HG03103 (cell line): ENCODE data around the gene FRY.

ENCODE experiments used
- ATAC-seq: cut with Tn5 transposase; IDR thresholded peaks from one replicate; pipeline ENCODE4 v1.9.1; 2021; ENCODE audit warnings: low read depth; ENCODE audit not compliant: unreplicated experiment

The FRY gene

DNA sequence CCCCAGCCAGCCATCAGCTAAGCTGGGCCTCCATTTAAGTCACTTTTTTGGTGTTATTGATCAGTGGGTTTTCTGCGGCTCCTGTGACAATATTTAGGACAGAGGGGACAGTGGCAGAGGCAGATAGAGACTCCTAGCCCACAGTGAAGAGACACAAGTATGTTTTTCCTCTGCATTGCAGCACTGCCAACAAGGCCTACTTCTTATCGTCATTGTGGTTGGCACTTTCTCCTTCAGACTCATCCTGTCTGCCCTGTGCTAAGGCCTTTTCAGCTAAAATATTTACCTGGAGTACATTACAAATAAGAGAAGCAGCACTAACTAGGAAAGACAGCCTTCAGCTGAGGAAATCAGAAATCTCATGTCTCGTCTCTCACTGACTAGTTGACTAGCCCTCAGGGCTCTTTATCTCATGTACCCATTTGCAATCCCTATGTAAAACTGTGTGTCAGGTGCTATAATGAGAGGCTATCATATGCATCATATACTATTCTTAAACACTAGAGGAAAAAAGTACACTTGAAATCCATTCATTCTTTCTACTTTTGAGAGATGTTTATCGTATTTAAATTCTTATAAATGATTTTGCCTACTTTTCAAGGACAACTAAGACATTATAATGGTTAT lies 221.4 kb downstream of the FRY start:
- no peak for ATAC-seq

GRCh38 chr13:32253911-32254399 lies 222.4 kb downstream of the FRY start:
- ATAC-seq, result no peak

DNA sequence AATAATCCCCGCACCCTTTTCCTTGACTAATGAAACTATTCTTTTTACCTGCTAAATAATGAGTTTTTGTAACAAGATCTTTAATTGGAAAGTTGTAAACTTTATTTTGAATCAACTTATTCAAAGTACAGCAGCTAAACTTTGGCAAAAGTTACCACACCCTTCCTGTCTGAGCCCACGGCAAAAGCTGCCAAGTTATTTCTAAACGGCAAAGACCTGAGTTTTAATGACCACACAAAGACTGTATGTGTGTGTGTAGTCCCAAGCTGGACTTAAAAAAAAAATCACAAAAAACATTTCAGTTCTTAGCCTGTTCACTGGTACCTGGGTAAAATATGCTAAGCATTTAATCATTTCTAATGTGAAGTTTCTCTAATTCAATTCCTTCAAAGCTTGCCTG lies 222.8 kb downstream of the FRY start:
- no peak for ATAC-seq

DNA sequence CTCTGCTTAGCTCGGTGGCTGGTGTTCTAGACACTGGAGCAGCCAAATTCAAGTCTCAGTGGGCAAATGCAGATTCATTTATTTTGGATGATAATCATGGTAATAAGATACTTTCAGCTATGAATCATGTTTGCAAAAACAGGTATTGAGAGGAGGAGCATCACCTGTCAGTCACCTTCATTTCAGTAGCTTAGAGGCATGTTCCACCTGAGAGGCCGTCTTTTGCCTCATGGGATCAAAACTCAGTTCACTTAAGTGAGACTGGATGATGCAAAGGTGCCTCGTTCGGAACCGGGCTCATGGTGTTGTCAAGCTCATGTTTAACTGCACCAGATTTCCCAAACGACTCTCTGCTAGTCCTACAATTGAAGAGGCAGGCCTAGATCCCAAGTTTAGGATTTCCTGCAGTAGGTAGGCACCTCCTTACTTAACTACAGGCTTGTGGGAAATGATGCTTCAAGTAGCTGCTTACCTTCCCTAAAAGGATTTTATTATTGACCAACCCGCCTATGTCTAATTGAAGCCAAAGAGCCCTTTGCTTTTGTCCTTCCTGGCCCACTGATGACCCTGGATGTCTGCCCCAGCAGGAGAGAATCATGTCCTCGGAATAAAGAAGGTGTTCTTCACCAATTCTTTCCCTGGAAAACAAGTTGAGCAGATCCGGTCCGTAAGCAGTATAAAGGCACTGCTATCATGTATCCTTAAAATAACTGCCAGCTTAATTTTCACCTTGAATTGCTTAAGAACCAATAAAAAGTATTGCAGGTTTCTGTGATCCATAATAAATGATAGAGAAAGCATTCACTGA lies 223.5 kb downstream of the FRY start:
- ATAC-seq, result no peak

DNA sequence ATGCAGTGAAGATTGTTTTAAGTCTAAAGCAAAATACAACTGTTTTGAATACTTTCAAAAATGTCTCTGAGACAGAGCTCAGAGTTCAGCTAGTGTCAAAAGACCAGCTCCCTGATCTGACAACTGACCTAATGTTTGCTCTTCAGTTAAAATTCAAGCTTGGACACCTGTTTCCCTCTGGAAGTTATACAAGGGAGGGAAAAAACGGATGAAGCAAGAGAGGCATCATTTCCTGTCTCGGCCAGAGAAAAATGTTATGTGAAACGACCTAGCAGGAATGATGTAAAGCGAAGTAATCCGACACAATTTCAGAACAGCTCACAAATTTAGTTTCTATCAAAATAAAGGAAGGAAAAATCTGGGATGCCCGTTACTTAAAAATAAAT lies 224.1 kb downstream of the FRY start:
- no peak for ATAC-seq

GRCh38 chr13:32256243-32256642 lies 224.7 kb downstream of the FRY start:
- no peak for ATAC-seq

GRCh38 chr13:32257649-32258048 lies 226.1 kb downstream of the FRY start:
- ATAC-seq, result no peak

GRCh38 chr13:32259116-32259515 lies 227.5 kb downstream of the FRY start:
- no peak for ATAC-seq

- ATAC-seq, result no peak
Measured at GRCh38 chr13:32261567-32261966, 230.0 kb downstream of the FRY start.

DNA sequence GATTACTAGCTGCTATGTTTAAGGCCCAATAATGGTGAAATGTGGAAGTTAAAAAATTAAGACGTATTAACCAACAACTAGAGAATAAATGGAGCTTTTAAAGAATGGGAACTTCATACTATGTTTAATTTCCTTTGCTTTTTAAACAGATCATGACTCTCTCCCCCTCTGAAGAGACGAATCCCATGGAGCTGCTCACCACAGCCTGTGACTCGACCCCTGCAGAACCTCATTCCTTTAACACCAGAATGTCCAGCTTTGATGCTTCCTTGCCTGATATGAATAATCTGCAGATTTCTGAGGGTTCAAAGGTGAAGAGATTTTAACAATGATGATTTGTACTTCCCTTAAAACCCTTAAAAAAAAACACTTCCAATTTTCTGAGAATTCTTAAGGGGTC lies 230.6 kb downstream of the FRY start:
- ATAC-seq, result no peak

GRCh38 chr13:32262619-32263018 lies 231.0 kb downstream of the FRY start:
- ATAC-seq, result no peak

- no peak for ATAC-seq
Measured at GRCh38 chr13:32264407-32264806, 232.8 kb downstream of the FRY start.

GRCh38 chr13:32265726-32266125 lies 234.2 kb downstream of the FRY start:
- ATAC-seq, result no peak

DNA sequence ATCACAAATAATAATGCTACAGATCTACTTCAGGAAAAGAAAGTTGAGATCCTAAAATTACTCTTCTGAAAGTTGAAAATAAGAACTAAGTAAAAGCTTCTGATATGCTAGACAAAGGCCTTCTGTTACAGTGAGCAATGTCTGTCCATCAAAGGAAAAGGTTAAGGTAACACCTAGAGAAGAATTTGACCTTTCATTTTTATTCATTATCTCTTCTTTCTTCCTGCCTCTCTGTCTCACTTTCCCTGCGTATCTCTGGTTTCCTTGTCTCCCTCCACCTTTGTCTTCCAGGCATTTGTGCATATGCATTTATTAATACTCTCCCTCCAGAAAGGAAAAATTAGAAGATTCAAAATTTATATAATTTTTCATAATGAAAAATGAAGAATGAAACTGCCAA lies 234.6 kb downstream of the FRY start:
- no peak for ATAC-seq

DNA sequence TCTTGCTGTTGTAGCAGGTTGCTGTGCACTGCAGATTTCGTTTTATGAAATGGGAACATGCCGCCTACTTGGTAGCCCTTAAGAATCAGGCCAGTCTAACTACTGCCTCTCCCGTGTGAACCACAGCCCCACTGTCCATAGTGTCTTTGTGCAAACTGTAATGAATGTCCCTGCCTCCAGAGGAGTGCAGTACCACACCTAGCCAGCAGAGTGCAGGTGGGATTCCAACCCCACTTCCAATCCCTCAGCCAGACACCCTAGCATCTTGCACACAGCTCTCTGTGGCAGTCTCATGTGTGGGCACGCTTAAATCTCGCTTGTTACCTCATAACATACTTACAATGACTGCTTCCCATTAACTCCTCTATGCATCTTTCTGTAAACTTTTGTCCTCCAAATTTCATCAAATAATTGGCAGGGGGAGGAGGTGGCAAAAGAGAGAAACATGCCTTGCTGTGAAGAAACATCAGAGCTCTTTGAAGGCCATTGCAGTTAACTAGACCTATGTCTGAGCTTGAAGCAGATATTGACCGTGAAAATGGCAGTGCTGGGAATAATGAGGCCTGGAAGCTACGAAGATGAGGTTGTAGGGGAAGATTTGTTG lies 236.4 kb downstream of the FRY start:
- ATAC-seq, result peak; percentile 97

DNA sequence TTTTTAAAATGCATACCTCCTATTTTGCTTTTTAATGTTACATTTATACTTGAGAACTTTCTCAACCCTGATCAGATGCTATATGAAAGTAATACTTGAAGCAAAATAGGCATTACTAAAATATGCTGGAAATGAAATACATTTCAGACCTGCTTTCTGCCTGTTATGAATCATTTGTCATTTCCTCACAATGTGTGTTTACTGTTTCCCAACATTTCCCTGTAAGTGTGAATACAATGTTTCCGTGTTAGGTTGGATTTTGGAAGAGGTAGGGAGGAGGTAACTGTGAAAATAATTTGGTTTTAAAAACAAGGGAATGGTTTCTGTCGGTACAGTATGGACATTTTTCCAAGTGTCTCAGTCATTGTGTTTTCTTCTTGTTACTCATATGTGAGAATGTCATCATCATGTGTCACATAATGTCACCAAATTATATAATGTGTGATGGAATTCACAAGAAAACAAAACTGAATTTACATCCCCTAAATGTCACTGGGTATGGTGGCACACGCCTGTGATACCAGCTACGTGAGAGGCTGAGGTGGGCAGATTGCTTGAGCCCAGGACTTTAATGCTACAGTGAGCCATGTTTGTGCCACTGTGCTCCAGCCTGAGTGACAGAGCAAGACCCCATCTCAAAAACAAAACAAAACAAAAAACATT lies 240.6 kb downstream of the FRY start:
- no peak for ATAC-seq

- ATAC-seq, result no peak
Measured at GRCh38 chr13:32277839-32278238, 246.3 kb downstream of the FRY start.

DNA sequence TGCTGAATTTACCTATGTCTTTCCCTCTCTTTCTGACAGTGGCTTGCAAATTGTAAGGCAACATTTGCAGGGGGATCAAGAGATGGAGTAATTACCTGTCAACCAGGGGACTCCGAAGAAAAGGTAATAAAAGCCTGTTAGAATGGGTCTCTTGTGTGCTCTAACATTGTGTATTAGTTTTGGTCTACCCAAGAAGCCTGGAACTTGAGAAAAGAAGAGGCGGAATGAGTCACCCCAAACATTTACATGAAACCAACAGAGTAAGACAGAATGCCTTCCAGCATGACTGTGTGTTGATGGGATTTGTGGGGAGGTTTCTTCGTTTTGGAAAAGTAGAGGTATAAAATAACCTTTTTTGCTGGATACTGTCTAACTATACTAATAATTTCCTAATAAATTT lies 246.9 kb downstream of the FRY start:
- no peak for ATAC-seq

DNA sequence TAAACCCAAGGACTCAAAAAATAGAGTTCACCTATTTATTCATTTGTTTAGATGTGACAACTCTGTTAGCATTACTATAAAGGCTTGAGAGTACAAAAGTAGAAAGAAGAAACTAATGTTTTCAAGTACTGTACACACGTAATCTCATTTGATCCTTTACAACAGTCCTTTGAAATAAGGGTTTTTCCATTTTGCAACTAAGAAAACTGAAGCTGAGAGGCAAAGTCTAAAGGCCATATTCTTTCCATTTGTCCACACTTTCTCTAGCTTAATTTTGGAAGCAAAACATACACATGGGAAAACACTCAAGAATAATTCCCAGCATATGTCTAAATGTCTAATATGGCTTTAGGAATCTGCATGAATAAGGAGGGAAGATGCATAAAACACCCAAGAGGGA lies 249.5 kb downstream of the FRY start:
- ATAC-seq, result no peak

GRCh38 chr13:32282096-32282711 lies 250.6 kb downstream of the FRY start:
- ATAC-seq, result no peak
